Stimulated activated naive CD8-positive, alpha-beta T cell treated with anti-CD3 and anti-CD28 coated beads, Interleukin-15, amount 100 ng/mL, for 72 hours (primary cell): ENCODE results near the gene PCDHB5.
"Not testable (repeated sequence)": the region's sequence is repeated elsewhere in the genome, so short reads cannot be mapped to it uniquely, and the experiment has no call there.

Experiments used
- ATAC-seq: fragments of 150-1000 bp; cut with Tn5 transposase; 2 replicates; pipeline ENCODE4 v1.10.0; 2021; ENCODE audit warnings: mild to moderate bottlenecking, moderate library complexity
- DNase-seq, 2 donors: peaks; one replicate each; pipeline ENCODE4 v3.0.0; 2021 to 2022
- H3K27ac Mint-ChIP-seq, 2 donors: one replicate each; pipeline ENCODE4 v1.8.0; 2022; ENCODE audit warnings: mild to moderate bottlenecking in 2 of 2, mixed read lengths in 2 of 2, moderate library complexity in 2 of 2
- H3K27me3 Mint-ChIP-seq: one replicate; pipeline ENCODE4 v1.8.0; 2022; ENCODE audit warnings: mixed read lengths
- H3K4me1 Mint-ChIP-seq: one replicate; pipeline ENCODE4 v1.8.0; 2022; ENCODE audit warnings: mild to moderate bottlenecking, mixed read lengths
- H3K4me3 Mint-ChIP-seq, 2 donors: one replicate each; pipeline ENCODE4 v1.8.0; 2022; ENCODE audit warnings: mild to moderate bottlenecking in 2 of 2, mixed read lengths in 2 of 2, moderate library complexity in 1 of 2
- H3K9me3 Mint-ChIP-seq, 2 donors: one replicate each; pipeline ENCODE4 v1.8.0; 2022; ENCODE audit warnings: mixed read lengths in 2 of 2

PCDHB5 gene

GRCh38 chr5:141135718-141136266 lies 786 bp downstream of the PCDHB5 start:
- peaks cover 7% of the 10 kb centered on the region for H3K4me1 Mint-ChIP-seq
- peaks cover 32% of the 10 kb centered on the region for H3K27me3 Mint-ChIP-seq
- DNase-seq (no peak), ATAC-seq (no peak)
- no peak overlapping the region for H3K4me3 Mint-ChIP-seq
- peaks cover 25 to 32% of the 10 kb centered on the region in 2 donors for H3K9me3 Mint-ChIP-seq
- no peak overlapping the region for H3K27ac Mint-ChIP-seq

- DNase-seq, H3K4me1 Mint-ChIP-seq, ATAC-seq, H3K4me3 Mint-ChIP-seq, H3K27ac Mint-ChIP-seq: not testable (repeated sequence)
- peaks cover 32% of the 10 kb centered on the region for H3K27me3 Mint-ChIP-seq
- peaks cover 32 to 33% of the 10 kb centered on the region in 2 donors for H3K9me3 Mint-ChIP-seq
Measured at GRCh38 chr5:141137346-141137745, 2.3 kb downstream of the PCDHB5 start.

GRCh38 chr5:141149812-141150211 lies 14.8 kb downstream of the PCDHB5 start, which contains the start of gene PCDHB6:
PCDHB6 (plus strand) TSS chr5:141150057; CDS start chr5:141150258, 201 bp downstream.
- Mint-ChIP-seq H3K4me3 (no peak within 1 kb of the TSS), H3K4me1 (no peaks in the 10 kb centered on the region), H3K27me3 (peaks cover 41% of the 10 kb centered on the region), H3K9me3 (peaks cover 0 to 17% of the 10 kb centered on the region in 2 donors), H3K27ac (no peak within 1 kb of the TSS)
- DNase-seq (no peak), ATAC-seq (no peak)

DNA sequence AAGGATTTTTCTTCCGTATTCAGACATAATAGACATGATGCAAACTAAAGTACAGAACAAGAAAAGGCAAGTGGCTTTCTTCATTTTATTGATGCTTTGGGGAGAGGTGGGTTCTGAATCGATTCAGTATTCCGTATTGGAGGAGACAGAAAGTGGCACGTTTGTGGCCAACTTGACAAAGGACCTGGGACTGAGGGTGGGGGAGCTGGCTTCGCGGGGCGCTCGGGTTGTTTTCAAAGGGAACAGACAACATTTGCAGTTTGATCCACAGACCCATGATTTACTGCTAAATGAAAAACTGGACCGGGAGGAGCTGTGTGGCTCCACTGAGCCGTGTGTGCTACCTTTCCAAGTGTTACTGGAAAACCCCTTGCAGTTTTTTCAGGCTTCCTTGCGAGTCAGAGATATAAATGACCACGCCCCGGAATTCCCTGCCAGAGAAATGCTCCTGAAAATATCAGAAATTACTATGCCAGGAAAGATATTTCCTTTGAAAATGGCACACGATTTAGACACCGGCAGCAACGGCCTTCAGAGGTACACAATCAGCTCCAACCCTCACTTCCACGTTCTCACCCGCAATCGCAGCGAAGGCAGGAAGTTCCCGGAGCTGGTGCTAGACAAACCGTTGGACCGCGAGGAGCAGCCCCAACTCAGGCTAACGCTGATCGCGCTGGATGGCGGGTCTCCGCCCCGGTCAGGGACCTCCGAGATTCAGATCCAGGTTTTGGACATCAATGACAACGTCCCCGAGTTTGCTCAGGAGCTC lies 15.4 kb downstream of the PCDHB5 start:
- no peak overlapping the region for H3K27ac Mint-ChIP-seq
- no peak for ATAC-seq
- no peak overlapping the region for H3K4me3 Mint-ChIP-seq
- H3K27me3 Mint-ChIP-seq, result peaks cover 43% of the 10 kb centered on the region
- no peaks in the 10 kb centered on the region for H3K4me1 Mint-ChIP-seq
- peaks cover 0 to 17% of the 10 kb centered on the region in 2 donors for H3K9me3 Mint-ChIP-seq
- no peak for DNase-seq

DNA sequence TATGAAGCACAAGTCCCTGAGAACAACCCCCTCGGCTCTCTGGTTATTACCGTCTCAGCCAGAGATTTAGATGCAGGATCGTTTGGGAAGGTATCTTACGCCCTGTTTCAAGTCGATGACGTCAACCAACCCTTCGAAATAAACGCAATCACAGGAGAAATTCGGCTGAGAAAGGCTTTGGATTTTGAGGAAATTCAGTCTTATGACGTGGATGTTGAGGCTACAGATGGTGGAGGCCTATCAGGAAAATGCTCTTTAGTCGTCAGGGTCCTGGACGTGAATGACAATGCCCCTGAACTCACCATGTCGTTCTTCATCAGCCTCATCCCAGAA lies 16.0 kb downstream of the PCDHB5 start:
- no peak overlapping the region for H3K4me3 Mint-ChIP-seq
- no peaks in the 10 kb centered on the region for H3K4me1 Mint-ChIP-seq
- ATAC-seq, result no peak
- DNase-seq, result no peak
- H3K27me3 Mint-ChIP-seq, result peaks cover 46% of the 10 kb centered on the region
- H3K9me3 Mint-ChIP-seq, result peaks cover 0 to 21% of the 10 kb centered on the region in 2 donors
- H3K27ac Mint-ChIP-seq, result no peak overlapping the region

DNA sequence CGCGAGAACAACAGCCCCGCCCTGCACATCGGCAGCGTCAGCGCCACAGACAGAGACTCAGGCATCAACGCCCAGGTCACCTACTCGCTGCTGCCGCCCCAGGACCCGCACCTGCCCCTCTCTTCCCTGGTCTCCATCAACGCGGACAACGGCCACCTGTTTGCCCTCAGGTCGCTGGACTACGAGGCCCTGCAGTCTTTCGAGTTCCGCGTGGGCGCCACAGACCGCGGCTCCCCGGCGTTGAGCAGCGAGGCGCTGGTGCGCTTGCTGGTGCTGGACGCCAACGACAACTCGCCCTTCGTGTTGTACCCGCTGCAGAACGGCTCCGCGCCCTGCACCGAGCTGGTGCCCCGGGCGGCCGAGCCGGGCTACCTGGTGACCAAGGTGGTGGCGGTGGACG lies 16.6 kb downstream of the PCDHB5 start:
- Mint-ChIP-seq H3K27me3 (peaks cover 48% of the 10 kb centered on the region), H3K9me3 (peaks cover 0 to 28% of the 10 kb centered on the region in 2 donors)
- DNase-seq, H3K4me1 Mint-ChIP-seq, H3K27ac Mint-ChIP-seq, H3K4me3 Mint-ChIP-seq, ATAC-seq: not testable (repeated sequence)

- not testable (repeated sequence) for ATAC-seq, DNase-seq, H3K4me1 Mint-ChIP-seq, H3K4me3 Mint-ChIP-seq, H3K27ac Mint-ChIP-seq
- H3K9me3 Mint-ChIP-seq, result peaks cover 0 to 32% of the 10 kb centered on the region in 2 donors
- H3K27me3 Mint-ChIP-seq, result peaks cover 53% of the 10 kb centered on the region
Measured at GRCh38 chr5:141152096-141152495, 17.1 kb downstream of the PCDHB5 start.

DNA sequence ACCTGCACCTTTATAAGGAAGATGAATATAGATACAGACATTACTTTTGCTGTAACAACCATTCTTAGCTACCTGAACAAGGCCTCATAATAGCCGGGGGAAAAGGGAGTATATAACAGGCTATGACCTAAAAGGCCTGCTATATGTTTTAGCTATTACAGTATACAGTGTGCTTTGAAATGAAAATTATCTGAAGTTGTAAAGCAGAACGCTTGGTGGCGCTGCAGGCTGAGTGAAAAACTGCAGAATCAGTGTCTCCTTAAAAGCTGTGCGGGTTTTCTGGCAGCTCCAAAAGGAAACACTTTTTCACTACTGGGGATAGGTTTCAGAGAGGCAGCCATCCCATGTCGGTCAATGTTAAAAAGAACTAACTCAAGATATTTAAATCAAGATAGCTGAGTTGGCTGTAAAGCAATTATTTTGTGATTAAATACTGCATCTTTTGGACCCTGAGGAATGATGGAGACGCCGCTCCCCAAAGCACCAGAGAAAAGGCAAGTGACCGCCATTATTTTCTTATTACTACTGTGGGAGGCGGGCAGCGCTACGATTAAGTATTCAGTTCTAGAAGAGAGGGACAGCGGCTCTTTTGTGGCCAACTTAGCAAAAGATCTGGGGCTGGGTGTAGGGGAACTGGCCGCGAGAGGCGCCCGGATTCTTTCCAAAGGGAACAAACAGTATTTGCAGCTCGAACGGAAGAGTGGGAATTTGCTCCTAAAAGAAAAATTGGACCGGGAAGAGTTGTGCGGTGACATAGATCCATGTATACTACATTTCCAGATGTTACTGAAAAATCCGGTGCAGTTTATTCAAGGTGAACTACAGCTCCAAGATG lies 20.8 kb downstream of the PCDHB5 start:
- Mint-ChIP-seq H3K4me1 (no peaks in the 10 kb centered on the region), H3K9me3 (peaks cover 3 to 35% of the 10 kb centered on the region in 2 donors), H3K27me3 (peaks cover 49% of the 10 kb centered on the region), H3K27ac (no peak overlapping the region), H3K4me3 (no peak overlapping the region)
- no peak for DNase-seq
- ATAC-seq, result no peak

GRCh38 chr5:141157356-141157755 lies 22.4 kb downstream of the PCDHB5 start:
- H3K4me1 Mint-ChIP-seq, DNase-seq, H3K4me3 Mint-ChIP-seq, H3K27ac Mint-ChIP-seq, ATAC-seq: not testable (repeated sequence)
- Mint-ChIP-seq H3K27me3 (peaks cover 34% of the 10 kb centered on the region), H3K9me3 (peaks cover 3 to 26% of the 10 kb centered on the region in 2 donors)

GRCh38 chr5:141157901-141158300 lies 22.9 kb downstream of the PCDHB5 start:
- H3K4me1 Mint-ChIP-seq, H3K4me3 Mint-ChIP-seq, ATAC-seq, DNase-seq: not testable (repeated sequence)
- Mint-ChIP-seq H3K27ac (peak overlapping the region in 1 of 2 donors; percentile 74), H3K9me3 (peaks cover 3 to 26% of the 10 kb centered on the region in 2 donors), H3K27me3 (peaks cover 32% of the 10 kb centered on the region)

GRCh38 chr5:141172381-141173204 lies 37.6 kb downstream of the PCDHB5 start, which contains the start of gene PCDHB7:
PCDHB7 (plus strand) TSS chr5:141172644; CDS start chr5:141172836, 192 bp downstream.
- Mint-ChIP-seq H3K9me3 (peaks cover 9 to 14% of the 10 kb centered on the region in 2 donors), H3K27ac (peak within 1 kb of the TSS in 1 of 2 donors; percentile 55), H3K4me1 (no peaks in the 10 kb centered on the region), H3K4me3 (no peak within 1 kb of the TSS), H3K27me3 (peaks cover 36% of the 10 kb centered on the region)
- DNase-seq (no peak), ATAC-seq (no peak)

DNA sequence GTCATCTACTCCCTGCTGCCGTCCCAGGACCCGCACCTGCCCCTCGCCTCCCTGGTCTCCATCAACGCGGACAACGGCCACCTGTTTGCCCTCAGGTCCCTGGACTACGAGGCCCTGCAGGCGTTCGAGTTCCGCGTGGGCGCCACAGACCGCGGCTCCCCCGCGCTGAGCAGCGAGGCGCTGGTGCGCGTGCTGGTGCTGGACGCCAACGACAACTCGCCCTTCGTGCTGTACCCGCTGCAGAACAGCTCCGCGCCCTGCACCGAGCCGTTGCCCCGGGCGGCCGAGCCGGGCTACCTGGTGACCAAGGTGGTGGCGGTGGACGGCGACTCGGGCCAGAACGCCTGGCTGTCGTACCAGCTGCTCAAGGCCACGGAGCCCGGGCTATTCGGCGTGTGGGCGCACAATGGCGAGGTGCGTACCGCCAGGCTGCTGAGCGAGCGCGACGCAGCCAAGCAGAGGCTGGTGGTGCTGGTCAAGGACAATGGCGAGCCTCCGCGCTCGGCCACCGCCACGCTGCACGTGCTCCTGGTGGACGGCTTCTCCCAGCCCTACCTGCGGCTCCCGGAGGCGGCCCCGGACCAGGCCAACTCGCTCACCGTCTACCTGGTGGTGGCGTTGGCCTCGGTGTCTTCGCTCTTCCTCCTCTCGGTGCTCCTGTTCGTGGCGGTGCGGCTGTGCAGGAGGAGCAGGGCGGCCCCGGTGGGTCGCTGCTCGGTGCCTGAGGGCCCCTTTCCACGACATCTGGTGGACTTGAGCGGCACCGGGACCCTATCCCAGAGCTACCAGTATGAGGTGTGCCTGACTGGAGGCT lies 39.5 kb downstream of the PCDHB5 start:
- not testable (repeated sequence) for H3K27ac Mint-ChIP-seq, ATAC-seq, H3K4me3 Mint-ChIP-seq, DNase-seq, H3K4me1 Mint-ChIP-seq
- peaks cover 22% of the 10 kb centered on the region for H3K27me3 Mint-ChIP-seq
- peaks cover 4 to 14% of the 10 kb centered on the region in 2 donors for H3K9me3 Mint-ChIP-seq

DNA sequence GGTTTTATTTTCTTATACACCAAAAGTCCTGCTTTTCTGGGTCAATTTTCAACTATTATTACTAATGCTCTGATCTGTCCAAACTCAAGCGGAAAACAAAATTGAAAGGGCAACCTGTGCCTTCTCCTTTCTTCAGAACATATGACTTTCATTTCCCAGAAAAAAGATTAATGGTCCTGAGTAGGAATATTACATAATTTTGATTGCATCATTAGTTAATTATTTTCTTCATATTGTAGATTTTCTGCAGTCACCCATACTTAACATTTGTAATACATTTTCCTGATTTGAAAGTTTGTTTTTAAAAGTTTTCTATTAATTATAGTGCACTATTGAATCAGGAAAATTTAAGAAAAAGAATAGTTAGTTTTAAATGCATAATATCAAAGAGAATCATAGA lies 40.9 kb downstream of the PCDHB5 start:
- no peak overlapping the region for H3K27ac Mint-ChIP-seq
- H3K9me3 Mint-ChIP-seq, result peaks cover 4 to 14% of the 10 kb centered on the region in 2 donors
- DNase-seq (no peak), ATAC-seq (no peak)
- no peak overlapping the region for H3K4me3 Mint-ChIP-seq
- no peaks in the 10 kb centered on the region for H3K4me1 Mint-ChIP-seq
- H3K27me3 Mint-ChIP-seq, result peaks cover 9% of the 10 kb centered on the region

DNA sequence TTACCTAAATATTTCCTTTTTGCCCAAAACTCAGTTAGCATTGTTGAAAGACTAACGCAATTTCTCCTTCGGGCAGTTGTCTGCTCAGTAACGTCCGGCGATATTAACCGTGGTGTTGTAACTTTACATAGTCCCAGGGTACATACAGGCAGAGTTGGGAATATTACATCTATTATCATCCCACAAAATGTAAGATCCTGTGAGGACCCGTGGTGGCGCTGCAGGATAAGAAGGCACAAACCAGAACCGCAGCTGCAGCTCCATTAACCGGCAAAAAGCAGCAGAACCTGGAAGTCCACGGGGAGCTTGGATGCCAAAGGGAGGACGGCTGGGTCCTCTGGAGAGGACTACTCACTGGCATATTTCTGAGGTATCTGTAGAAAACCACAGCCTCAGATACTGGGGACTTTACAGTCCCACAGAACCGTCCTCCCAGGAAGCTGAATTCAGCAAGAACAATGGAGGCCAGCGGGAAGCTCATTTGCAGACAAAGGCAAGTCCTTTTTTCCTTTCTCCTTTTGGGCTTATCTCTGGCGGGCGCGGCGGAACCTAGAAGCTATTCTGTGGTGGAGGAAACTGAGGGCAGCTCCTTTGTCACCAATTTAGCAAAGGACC lies 42.7 kb downstream of the PCDHB5 start, which contains the start of gene PCDHB8:
PCDHB8 (plus strand) TSS at position 214 of the 615 bp plus-strand sequence; CDS start at position 459, 245 bp downstream.
- H3K27me3 Mint-ChIP-seq, result peaks cover 12% of the 10 kb centered on the region

More for the DNA sequence above, 42.7 kb downstream of the PCDHB5 start, which contains the start of gene PCDHB8:
- DNase-seq, ATAC-seq, H3K4me3 Mint-ChIP-seq, H3K4me1 Mint-ChIP-seq, H3K27ac Mint-ChIP-seq: not testable (repeated sequence)
- H3K9me3 Mint-ChIP-seq, result peaks cover 4 to 20% of the 10 kb centered on the region in 2 donors
